NCI-H510A treated with DMSO at 0.1 percent for 48 hours (cell line): ENCODE data around the gene ETNK1.
"Not testable (repeated sequence)": the region's sequence is repeated elsewhere in the genome, so short reads cannot be mapped to it uniquely, and the experiment has no call there.

Source experiments
- DNase-seq: peaks from one replicate; lab custom pipeline; 2025; lab: John Stamatoyannopoulos, UW

Gene ETNK1

GRCh38 chr12:22689876-22690275 is 64.9 kb downstream of the ETNK1 start:
- DNase-seq = no peak

- no peak for DNase-seq
Observed at GRCh38 chr12:22691319-22691718, 66.3 kb downstream of the ETNK1 start.

- DNase-seq = not testable (repeated sequence)
Observed at GRCh38 chr12:22692467-22692866, 67.5 kb downstream of the ETNK1 start.

DNA sequence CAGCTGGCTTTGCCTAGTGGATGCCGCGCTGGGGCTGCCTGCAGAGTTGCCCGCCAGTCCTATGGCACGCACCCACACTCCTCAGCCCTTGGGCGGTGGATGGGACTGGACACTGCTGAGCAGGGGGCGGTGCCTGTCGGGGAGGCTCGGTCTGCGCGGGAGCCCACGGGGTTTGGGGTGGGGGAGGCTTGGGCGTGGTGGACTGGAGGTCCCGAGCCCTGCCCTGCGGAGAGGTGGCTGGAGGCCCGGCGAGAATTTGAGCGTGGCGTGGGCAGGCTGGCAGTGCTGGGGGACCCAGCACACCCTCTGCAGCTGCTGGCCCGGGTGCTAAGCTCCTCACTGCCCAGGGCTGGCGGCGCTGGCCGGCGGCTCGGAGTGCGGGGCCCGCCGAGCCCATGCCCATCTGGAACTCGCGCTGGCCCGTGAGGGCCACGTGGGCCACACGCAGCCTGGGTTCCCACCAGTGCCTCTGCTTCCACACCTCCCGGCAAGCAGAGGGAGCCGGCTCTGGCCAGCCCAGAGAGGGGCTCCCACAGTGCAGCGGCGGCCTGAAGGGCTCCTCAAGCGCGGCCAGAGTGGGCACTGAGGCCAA is 68.1 kb downstream of the ETNK1 start:
- no peak for DNase-seq

DNA sequence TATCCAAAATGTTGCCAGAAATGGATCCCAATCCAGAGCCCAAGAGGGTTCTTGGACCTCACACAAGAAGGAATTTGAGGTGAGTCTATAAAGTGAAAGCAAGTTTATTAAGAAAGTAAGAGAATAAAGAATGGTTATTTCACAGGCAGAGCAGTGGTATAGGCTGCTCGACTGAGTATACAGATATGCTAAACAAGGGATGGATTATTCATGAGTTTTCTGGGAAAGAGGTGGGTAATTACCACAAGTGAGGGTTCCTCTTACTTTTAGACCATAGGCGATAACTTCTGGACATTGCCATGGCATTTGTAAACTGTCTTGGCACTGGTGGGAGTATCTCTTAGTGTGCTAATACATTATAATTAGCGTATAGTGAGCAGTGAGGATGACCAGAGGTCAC is 73.6 kb downstream of the ETNK1 start:
- no peak for DNase-seq

DNA sequence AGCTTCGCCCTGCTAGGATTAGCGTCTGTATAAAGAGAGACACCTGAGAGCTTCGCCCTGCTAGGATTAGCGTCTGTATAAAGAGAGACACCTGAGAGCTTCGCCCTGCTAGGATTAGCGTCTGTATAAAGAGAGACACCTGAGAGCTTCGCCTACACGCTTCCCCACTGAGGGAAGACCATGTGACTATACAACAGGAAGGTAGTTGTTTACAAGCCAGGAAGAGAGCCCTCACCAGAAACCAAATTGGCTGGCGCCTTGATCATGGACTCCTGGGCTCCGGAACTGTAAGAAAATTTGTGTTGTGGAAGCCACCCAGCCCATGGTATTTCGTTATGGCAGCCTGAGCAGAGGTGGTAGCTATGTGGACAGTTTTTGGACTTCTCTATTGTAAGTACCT is 74.7 kb downstream of the ETNK1 start:
- peak; percentile 82 for DNase-seq

- no peak for DNase-seq
Observed at GRCh38 chr12:22700106-22700505, 75.1 kb downstream of the ETNK1 start.

DNA sequence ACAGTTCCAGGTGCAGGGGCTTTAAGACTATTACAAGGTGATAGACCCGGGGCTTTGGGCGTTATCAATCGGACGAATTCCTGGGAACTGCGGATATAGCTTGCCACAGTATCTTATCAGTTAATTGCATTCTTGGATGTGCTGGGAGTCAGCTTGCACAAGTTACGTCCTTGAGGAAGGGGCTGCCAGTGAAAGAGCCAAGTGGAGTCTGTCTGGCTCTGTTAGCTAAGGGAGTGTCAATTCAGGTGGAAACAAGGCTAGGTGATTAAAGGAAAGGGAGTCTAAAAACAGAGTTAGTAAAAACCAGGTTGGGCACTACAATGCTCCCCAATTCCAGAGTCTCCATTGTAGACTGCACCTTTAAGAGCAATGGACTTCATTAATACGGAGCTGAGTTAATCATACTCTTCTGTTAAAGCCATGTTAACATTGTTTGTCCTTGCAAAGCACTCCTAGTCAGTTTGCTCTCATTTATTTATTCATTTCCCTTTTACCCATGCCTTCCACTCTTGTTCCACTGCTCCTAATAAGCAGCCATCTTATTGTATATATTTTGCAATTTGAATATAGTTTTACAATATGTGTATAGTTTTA is 76.3 kb downstream of the ETNK1 start:
- DNase-seq = peak; percentile 16

- DNase-seq = no peak
Observed at GRCh38 chr12:22702690-22703089, 77.7 kb downstream of the ETNK1 start.

DNA sequence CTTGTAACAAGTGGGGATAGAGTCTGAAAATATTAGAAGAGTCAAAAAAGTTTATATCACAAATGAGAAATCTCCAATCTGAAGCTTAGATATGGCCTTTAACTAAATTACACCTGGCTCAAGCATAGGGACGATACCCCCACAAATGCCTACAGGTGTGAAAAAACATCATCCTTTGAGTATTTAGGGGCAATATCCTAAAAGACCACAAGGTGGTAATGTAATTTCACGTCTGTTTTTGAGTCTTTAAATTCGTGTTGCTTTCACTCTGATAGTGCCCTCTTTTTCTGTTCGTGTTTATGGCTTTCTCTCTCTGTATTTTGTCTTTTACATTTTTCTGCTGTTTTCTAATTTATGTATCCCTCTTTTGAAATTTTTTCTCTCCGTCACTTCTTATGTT is 84.3 kb downstream of the ETNK1 start:
- DNase-seq = peak; percentile 4

- DNase-seq = no peak
Observed at GRCh38 chr12:22712083-22712482, 87.1 kb downstream of the ETNK1 start.

DNA sequence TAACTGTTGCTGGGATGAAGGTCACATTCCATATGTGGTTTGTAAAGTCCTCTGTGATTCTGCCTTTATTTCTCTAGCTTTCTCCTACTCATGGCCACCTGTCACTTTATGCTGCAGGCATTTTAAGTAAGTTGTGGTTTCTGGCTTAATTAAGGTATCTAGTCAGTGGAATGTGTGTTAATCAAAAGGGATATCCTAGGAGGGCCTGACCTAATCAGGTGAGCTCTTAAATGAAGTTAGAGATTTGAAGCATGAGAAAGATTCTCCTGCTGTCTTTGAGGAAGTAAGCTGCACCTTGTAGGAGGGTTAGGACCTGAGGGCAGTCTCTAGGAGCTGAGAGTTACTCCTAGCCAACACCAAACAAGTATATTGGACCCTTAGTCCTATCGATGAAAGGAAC is 90.3 kb downstream of the ETNK1 start:
- DNase-seq = no peak

GRCh38 chr12:22719745-22720144 is 94.8 kb downstream of the ETNK1 start:
- no peak for DNase-seq

GRCh38 chr12:22722081-22722480 is 97.1 kb downstream of the ETNK1 start:
- no peak for DNase-seq

DNA sequence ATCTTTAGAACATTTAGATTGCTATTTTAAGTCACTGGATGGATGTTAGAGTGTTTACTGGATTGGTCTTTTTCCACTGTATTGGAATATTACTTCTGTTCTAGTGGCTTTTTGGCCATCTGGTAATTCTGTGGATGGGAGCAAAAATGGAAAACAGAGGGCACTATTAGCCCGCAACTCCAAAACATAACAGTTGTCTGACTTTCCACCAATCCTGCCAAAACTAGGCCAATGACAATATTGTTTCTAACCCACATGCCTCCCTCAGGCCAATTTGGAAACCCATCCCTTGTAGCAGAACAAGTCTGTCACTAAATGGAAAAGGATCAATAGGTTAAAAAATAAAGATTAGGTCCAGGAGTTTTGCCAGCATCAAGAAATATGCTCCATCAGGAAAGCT is 97.8 kb downstream of the ETNK1 start:
- no peak for DNase-seq

DNA sequence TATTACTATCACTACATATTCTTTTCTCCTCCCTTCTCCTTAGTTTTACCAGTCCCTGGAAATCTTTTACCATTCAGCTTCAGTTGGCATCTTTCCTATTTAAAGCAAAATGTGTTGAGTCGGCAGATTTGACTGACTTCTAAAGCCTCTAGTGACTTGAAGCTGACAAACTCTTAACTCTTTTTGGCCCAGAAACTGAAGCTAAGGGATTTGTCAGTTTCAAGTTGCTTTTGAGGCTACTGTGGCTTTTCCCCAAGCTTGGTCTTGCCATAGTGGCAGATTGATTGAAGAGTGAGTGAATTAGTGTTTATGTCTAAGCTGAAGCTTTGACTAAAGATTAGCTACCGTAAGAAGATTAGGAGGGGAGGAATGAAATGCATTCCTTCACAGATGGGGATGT is 104.0 kb downstream of the ETNK1 start:
- DNase-seq = no peak

DNA sequence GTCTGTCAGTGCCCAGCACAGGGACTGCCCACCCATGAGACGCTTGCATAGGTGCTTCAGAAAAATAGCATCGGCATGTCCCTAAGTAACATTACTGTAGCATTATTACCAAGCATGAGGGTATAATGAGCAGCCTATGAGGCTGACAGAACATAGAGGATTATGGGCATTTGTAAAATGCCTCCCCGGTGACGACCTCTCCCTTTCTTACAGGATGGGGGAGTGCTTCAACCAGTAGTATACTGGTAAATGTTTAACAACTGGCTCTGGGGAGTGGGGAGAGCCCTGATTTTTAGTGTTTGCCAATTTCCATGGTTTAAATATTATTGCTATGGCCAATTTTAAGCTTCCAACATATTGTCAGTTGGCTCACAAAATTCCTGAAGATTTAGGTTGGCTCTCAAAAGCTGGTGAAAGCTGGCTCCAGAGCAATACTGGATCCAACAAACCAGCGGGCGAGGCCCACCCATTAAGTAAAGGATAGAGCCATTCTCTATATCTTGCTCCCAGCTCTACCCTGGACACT is 104.5 kb downstream of the ETNK1 start:
- DNase-seq = no peak

DNA sequence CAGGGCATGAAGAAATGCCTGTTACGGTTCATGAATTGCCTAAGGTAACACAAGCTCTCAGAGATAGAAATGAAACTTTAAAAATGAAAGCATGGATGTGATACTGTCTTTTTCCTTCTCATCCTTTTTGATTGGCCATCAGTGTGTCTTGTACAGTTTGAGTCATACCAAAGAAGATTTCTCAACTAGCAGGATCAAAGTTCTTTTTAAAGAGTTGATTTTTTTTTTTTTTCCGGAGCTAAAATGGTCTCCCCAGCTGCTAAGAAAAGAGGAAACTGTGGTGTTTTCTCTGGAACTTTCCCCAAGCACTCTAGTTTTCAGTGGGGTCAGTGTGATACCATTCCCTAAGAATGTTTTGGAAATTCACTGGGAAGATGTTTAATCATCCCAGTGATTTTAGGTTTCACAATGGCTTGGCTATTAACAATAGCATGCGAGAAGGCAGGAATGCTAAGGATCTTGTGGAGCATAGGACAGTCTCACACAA is 105.0 kb downstream of the ETNK1 start:
- DNase-seq = no peak

GRCh38 chr12:22731236-22731635 is 106.3 kb downstream of the ETNK1 start:
- no peak for DNase-seq

- no peak for DNase-seq
Observed at GRCh38 chr12:22733756-22734155, 108.8 kb downstream of the ETNK1 start.

- DNase-seq = no peak
Observed at GRCh38 chr12:22738945-22739344, 114.0 kb downstream of the ETNK1 start.
